ENCODE results near the gene ERMN.

The ERMN gene

GRCh38 chr2:157329524-157329923 is 3.9 kb upstream of the ERMN start:
- DNase-seq (ENCODE audit: low read depth) = no peak

GRCh38 chr2:157327621-157328500 is 2.2 kb upstream of the ERMN start:
- peak; percentile 75 for DNase-seq (ENCODE audit: low read depth)

GRCh38 chr2:157327200-157327599 is 1.6 kb upstream of the ERMN start:
- no peak for DNase-seq (ENCODE audit: low read depth)

- no peak for DNase-seq (ENCODE audit: low read depth)
Observed at GRCh38 chr2:157326698-157327097, 1.1 kb upstream of the ERMN start.

GRCh38 chr2:157324331-157324843 is 1.2 kb downstream of the ERMN start:
- DNase-seq (ENCODE audit: low read depth) = no peak

GRCh38 chr2:157322432-157322831 is 3.2 kb downstream of the ERMN start:
- no peak for DNase-seq (ENCODE audit: low read depth)

- DNase-seq (ENCODE audit: low read depth) = no peak
Observed at GRCh38 chr2:157321466-157321865, 4.2 kb downstream of the ERMN start.

- DNase-seq (ENCODE audit: low read depth) = no peak
Observed at GRCh38 chr2:157320409-157320808, 5.2 kb downstream of the ERMN start.

GRCh38 chr2:157319795-157320194 is 5.8 kb downstream of the ERMN start:
- no peak for DNase-seq (ENCODE audit: low read depth)

- DNase-seq (ENCODE audit: low read depth) = no peak
Observed at GRCh38 chr2:157318884-157319283, 6.7 kb downstream of the ERMN start.

GRCh38 chr2:157315901-157316300 is 9.7 kb downstream of the ERMN start:
- no peak for DNase-seq (ENCODE audit: low read depth)

GRCh38 chr2:157312866-157313486 is 12.6 kb downstream of the ERMN start:
- DNase-seq (ENCODE audit: low read depth) = no peak

- no peak for DNase-seq (ENCODE audit: low read depth)
Observed at GRCh38 chr2:157311706-157312105, 13.9 kb downstream of the ERMN start.

- DNase-seq (ENCODE audit: low read depth) = no peak
Observed at GRCh38 chr2:157309878-157310277, 15.7 kb downstream of the ERMN start.

- no peak for DNase-seq (ENCODE audit: low read depth)
Observed at GRCh38 chr2:157307021-157307420, 18.6 kb downstream of the ERMN start.

- no peak for DNase-seq (ENCODE audit: low read depth)
Observed at GRCh38 chr2:157305723-157306110, 19.9 kb downstream of the ERMN start.

GRCh38 chr2:157304811-157305722 is 20.6 kb downstream of the ERMN start:
- no peak for DNase-seq (ENCODE audit: low read depth)

GRCh38 chr2:157303612-157304011 is 22.0 kb downstream of the ERMN start:
- no peak for DNase-seq (ENCODE audit: low read depth)

GRCh38 chr2:157302492-157303099 is 23.0 kb downstream of the ERMN start:
- DNase-seq (ENCODE audit: low read depth) = no peak

GRCh38 chr2:157301307-157301706 is 24.3 kb downstream of the ERMN start:
- no peak for DNase-seq (ENCODE audit: low read depth)

- DNase-seq (ENCODE audit: low read depth) = no peak
Observed at GRCh38 chr2:157296958-157297357, 28.7 kb downstream of the ERMN start.

- no peak for DNase-seq (ENCODE audit: low read depth)
Observed at GRCh38 chr2:157296490-157296889, 29.1 kb downstream of the ERMN start.

Data from activated T-helper 1 cell treated with Interleukin-2 at 50 U/mL for 16 hours (primary cell).